Breast epithelium (tissue), 3 donors: ENCODE results near the gene XPC.

Experiments
- CTCF ChIP-seq, 3 donors: fragments of 450-650 bp; IDR thresholded peaks; one replicate each; pipeline ENCODE4 v1.5.1; 2016 to 2017; ENCODE audit warnings: antibody characterized with exemption in 3 of 3, mild to moderate bottlenecking in 3 of 3, moderate library complexity in 3 of 3
- POLR2A ChIP-seq: fragments of 450-650 bp; IDR thresholded peaks from one replicate; pipeline ENCODE4 v1.6.1; 2016; ENCODE audit warnings: antibody characterized with exemption, mild to moderate bottlenecking, moderate library complexity
- POLR2AphosphoS5 ChIP-seq, 3 donors: sonication (generic); formaldehyde crosslinking; IDR thresholded peaks; one replicate each; pipeline ENCODE4 v1.6.1; 2017; ENCODE audit warnings: antibody characterized with exemption in 3 of 3

GRCh38 chr3:14129296-14129695 lies 49.1 kb downstream of the XPC start:
- no peak for TF ChIP-seq POLR2A
- TF ChIP-seq CTCF (IDR thresholded peaks at IDR 0.05) = no peak
- TF ChIP-seq POLR2AphosphoS5 (IDR thresholded peaks at IDR 0.05) = no peak
